Kidney tubule cell (primary cell): ENCODE measurements around the gene NDUFA1.
"Not testable (repeated sequence)": the region's sequence is repeated elsewhere in the genome, so short reads cannot be mapped to it uniquely, and the experiment has no call there.

ENCODE experiments used
- DNase-seq: peaks from one replicate; pipeline ENCODE4 v3.0.0-alpha.2; 2018; ENCODE audit warnings: low spot score

Gene NDUFA1

DNA sequence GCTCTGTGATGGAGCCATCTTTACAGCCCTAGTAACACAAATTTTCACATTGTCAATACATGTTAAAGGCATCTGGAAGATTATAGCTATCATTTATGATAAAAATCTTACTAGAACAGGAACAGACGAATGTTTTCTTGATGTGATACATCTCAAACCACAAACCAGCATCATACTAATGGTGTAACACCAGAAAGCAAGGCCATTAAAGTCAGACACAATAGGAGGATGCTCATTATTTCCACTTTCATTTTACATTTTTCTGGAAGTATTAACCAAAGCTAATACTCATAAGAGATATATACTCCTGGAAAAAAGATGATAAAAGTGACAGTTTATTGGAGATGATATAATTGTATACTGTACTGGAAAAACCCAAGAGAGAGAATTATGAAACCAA lies 29.3 kb downstream of the NDUFA1 start:
- DNase-seq: no peak

GRCh38 chrX:119916310-119916709 lies 44.7 kb downstream of the NDUFA1 start:
- no peak for DNase-seq

- DNase-seq: no peak
These were observed 46.2 kb downstream of the NDUFA1 start for GRCh38 chrX:119917877-119918276.

DNA sequence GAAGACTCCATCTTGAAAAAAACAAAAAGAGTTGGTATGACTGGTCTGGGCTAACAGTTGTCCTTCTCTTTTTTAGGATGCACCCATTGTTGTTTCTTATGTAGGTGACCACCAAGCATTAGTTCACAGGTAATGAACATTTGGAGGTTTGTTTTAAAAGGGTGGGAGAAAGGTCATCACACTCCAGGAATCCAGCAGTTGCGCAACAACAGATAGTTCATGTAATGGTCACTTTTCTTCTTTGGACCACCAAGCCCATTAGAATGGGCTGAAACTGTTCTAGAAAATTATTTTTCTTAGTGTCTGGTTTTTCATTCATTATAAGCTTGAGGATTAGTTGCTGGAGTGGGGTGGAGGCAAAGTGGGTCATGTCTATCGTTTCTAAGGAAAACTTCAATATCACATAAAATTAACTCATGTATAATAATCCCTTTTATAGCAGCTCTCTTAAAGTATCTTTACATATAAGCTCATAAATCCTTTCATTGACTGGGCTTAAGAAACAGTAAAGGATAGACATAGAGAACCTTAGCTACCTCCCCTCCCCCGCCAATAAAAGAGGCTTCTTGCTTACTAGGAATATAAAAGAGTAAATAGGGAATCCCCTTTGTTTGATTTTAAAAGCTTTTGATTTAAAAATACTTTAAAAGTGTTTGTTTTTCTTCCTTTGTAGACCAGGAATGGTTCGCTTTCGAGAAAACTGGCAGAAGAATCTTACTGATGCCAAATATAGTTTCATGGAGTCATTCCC lies 48.4 kb downstream of the NDUFA1 start:
- no peak for DNase-seq

DNA sequence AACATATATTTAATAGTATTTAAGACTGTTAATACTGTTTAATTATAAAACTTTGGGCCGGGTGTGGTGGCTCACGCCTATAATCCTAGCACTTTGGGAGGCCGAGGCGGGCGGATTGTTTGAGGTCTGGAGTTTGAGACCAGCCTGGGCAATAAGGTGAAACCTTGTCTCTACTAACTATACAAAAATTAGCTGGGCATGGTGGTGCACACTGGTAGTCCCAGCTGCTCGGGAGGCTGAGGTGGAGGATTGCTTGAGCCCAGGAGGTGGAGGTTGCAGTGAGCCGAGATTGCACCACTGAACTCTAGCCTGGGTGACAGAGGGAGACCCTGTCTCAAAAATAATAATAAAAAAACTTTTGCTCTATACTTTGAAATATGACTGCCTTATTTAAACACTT lies 50.8 kb downstream of the NDUFA1 start:
- DNase-seq: not testable (repeated sequence)
